Measurements from ENCODE around the gene TOP2A. TPM values are rescaled to one million over a fixed set of nuclear protein-coding genes. Genes with fewer than 3 reads are reported as not detected.

Gene TOP2A
- total RNA-seq, 8 experiments from 2014 or later = 0.36 to 222 (median 9.0) TPM

DNA sequence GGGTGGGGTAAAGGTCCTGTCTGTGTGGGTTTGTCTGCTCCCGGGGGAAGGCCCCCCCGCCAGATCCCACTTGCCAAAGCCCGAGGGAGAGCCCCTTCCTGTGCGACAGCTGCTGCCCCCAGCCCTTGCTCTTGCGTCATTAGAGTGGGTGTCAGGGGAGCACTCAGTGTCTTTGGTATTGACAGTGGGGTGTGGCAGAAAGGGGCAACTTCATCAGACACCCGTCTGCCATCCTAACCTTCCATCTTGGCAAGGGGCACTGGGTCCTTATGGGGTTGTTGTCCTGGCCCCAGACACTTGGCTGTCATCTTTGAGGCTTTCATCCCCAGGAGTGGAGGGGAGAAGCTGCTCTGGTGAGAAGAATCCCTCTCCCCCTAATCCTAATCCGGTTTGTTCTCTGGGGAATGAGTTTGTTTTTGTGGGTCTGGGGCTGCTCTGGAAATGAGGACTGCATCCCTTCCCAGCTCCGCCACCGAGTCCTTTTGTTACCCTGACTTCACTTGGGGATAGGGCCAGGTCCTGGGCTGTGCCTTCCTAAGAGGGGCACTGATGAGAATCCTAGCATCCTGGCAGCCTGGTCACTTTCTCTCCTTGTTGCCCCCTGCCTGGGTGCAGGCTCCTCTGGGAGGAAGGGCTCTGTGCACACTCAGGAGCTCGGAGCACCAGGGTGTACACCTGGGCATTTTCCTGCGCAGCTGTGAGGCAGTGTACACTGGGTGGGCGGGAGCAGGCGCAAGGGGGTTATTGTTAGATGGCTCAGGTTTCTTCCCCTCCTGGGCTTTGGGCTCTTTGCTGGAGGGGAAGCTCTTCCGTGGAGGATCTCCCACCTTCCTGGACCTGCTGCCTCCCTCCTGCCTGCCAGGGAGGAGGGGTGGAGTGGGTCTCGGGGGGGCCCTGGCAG lies 74.2 kb downstream of the TOP2A start:
- Histone ChIP-seq H3K27ac (peak overlapping the region; percentile 93 to 99), H3K4me1 (replicated peaks in 1 of 2) (peaks cover 25 to 27% of the 10 kb centered on the region in 2 donors), H3K4me3 (peak overlapping the region; percentile 60 to 77 (median 65))
- ATAC-seq (replicated peaks in 6 of 8) = no peak
- 0 to 5% (median 2%) methylated on average over 1 to 8 of the region's 15 CpGs; no CpG with 5 or more reads in 6 of the 10 experiments for WGBS, 10 experiments
- in situ Hi-C loops (cut with MboI; ENCODE audit: low pct_unique_long_range_greater_than_20kb in 2 of 9, low sequenced_read_pairs in 9 of 9, unreplicated experiment in 9 of 9) = no loop called here

DNA sequence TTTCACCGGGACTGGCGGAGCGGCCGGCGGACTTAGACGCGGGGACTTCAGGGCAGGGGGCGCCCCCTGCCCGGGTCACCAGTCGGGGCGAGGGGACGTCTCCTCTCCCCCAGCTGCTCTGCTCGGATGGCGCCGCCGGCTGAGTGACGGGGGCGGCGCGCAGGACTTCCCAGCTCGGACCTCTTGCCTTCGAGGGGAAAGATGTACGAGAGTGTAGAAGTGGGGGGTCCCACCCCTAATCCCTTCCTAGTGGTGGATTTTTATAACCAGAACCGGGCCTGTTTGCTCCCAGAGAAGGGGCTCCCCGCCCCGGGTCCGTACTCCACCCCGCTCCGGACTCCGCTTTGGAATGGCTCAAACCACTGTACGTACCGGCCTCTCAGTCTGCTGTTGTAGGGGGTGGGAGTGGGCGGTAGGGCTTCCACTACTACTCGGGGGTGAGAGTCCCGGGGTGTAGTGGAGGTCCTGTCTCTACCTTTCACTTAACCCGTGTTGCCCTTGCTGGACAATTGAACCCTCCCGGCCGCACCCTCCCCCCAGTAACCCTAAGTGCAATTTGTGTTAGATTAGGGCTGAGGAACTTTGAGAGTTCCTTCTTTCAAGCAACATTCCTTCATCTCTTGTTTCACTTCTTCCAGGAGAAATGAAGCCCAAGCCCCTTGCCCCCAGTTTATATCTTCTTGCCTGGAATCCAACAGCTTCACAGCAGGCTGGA lies 75.0 kb downstream of the TOP2A start:
- H3K27ac ChIP-seq = peak overlapping the region; percentile 93 to 99

DNA sequence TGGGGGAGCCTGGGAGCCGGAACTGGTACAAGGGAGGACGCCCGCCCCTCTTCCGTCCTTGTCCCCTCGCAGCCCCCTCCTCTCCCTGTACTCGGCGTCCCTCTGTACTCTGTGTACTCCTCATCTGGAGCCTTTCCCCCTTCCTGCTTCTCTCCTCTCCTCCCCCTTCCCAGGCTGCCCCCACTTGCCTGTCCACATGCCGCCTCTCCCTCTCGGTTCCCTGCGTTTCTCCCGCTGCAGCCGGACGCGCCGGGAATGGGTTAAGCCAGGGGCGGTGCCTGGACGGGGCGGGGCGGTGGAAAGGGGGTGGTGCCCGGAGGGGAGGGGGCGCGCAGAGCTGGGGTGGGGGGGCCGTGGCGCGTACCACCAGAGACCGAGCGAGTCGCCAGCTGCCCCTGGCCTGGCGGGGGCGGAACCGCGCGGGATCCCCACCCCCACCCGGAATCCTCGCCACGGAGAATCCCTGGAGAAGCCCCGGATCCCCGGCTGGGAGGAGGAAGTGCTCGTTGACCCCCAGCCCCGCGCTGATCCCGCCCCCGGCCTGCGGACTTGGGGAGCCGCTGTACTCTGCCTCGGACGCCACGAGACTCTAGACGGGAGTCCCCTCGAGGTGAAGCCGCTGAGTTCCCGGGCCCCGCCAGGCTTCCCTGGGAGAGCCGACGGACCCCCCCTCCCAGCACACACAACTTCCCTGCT lies 75.7 kb downstream of the TOP2A start:
- no CpG with 5 or more reads among the region's 55 CpGs for WGBS, 10 experiments
- Histone ChIP-seq H3K4me1 (replicated peaks in 1 of 2) (peaks cover 11 to 15% of the 10 kb centered on the region in 2 donors), H3K4me3 (peak overlapping the region; percentile 60 to 77 (median 65)), H3K27ac (peak overlapping the region; percentile 93 to 99)
- in situ Hi-C loops (cut with MboI; ENCODE audit: low pct_unique_long_range_greater_than_20kb in 2 of 9, low sequenced_read_pairs in 9 of 9, unreplicated experiment in 9 of 9) = no loop called here
- ATAC-seq (replicated peaks in 6 of 8) = peak in 3 of 8 experiments; percentile 31 to 56 (median 32)

More for the DNA sequence above, 75.0 kb downstream of the TOP2A start:
- Histone ChIP-seq H3K4me1 (replicated peaks in 1 of 2) (peaks cover 18% of the 10 kb centered on the region in 2 donors), H3K4me3 (peak overlapping the region; percentile 60 to 77 (median 65))
- WGBS, 10 experiments = 0 to 5% methylated on average over 1 to 20 of the region's 38 CpGs; no CpG with 5 or more reads in 8 of the 10 experiments
- ATAC-seq (replicated peaks in 6 of 8) = no peak
- in situ Hi-C loops (cut with MboI; ENCODE audit: low pct_unique_long_range_greater_than_20kb in 2 of 9, low sequenced_read_pairs in 9 of 9, unreplicated experiment in 9 of 9) = no loop called here

DNA sequence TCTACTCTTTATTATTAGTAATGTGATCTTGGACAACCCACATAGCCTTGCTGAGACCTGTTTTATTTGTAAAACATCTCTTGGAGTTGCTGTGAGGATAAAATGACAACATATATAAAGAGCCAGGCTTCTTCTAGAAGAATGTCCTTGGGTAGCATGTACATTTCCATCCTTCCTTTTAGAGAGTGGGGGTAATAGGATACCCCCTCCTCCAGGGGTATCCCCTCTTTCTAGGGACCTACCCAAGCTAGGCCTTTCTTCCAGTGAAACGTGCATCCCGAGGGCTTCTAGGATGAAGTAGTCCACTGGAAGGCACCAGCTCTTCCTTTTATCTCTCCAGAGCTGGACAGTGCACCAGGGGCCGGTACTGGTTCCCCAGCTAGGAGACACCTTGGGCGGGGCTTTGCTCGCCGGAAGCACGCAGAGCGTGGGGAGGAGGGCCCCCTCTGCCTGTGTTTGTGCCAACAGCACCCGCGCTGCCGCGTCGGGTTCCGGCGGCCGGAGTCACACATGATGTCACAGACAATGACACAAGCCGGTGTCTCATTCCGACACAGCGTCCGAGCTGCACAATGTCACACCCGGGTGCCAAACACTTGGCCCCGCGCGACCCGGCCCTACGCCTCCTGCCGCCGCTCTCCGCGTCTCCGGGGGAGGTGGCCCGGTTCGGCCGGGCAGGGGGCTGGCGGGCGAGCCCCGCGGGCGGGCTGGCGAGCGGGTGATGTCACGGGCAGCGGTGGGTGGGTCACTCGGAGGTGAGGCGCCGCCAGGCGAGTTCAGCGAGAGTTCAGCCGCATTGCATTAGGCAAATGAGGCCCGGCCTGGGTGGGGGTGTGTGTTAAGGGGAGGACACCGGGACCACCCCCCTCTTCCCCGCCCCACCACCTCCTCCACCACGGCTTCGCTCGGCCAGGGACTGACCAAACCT lies 76.6 kb downstream of the TOP2A start:
- WGBS, 10 experiments = 0 to 2% (median 0%) methylated on average over 3 to 12 of the region's 55 CpGs; no CpG with 5 or more reads in 5 of the 10 experiments
- in situ Hi-C loops (cut with MboI; ENCODE audit: low pct_unique_long_range_greater_than_20kb in 2 of 9, low sequenced_read_pairs in 9 of 9, unreplicated experiment in 9 of 9) = no loop called here
- Histone ChIP-seq H3K4me1 (replicated peaks in 1 of 2) (peaks cover 8 to 11% of the 10 kb centered on the region in 2 donors), H3K4me3 (peak overlapping the region; percentile 60 to 77 (median 65)), H3K27ac (peak overlapping the region; percentile 93 to 99)
- peak; percentile 54 to 79 (median 74) for ATAC-seq (replicated peaks in 6 of 8)

DNA sequence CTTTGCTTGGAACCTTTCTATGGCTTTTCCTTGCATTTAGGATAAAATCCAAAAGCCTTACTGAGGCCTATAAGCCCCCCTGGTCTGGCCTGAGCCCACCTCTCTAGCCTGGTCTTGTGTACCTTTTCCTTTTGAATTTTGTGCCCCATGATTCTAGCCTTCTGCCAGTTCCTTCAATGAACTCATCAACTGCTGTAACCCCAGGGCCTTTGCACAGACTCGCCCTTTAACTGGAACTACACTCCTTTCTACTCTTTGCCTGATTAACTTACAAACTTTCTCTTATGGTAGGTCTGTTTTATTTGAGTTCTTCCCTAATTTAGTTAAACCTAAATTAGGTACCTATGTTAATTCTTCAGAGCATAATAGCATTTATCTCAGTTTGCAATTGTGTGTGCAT lies 77.4 kb downstream of the TOP2A start:
- in situ Hi-C loops (cut with MboI; ENCODE audit: low pct_unique_long_range_greater_than_20kb in 2 of 9, low sequenced_read_pairs in 9 of 9, unreplicated experiment in 9 of 9) = no loop called here
- H3K4me1 ChIP-seq (replicated peaks in 1 of 2) = peaks cover 8 to 13% of the 10 kb centered on the region in 2 donors
- ATAC-seq (replicated peaks in 6 of 8) = no peak
- H3K27ac ChIP-seq = peak overlapping the region; percentile 93 to 99
- 100% methylated on average over 1 of the region's 1 CpG; no CpG with 5 or more reads in 4 of the 10 experiments for WGBS, 10 experiments
- H3K4me3 ChIP-seq = peak overlapping the region in 3 of 5 donors; percentile 60 to 77 (median 65)

DNA sequence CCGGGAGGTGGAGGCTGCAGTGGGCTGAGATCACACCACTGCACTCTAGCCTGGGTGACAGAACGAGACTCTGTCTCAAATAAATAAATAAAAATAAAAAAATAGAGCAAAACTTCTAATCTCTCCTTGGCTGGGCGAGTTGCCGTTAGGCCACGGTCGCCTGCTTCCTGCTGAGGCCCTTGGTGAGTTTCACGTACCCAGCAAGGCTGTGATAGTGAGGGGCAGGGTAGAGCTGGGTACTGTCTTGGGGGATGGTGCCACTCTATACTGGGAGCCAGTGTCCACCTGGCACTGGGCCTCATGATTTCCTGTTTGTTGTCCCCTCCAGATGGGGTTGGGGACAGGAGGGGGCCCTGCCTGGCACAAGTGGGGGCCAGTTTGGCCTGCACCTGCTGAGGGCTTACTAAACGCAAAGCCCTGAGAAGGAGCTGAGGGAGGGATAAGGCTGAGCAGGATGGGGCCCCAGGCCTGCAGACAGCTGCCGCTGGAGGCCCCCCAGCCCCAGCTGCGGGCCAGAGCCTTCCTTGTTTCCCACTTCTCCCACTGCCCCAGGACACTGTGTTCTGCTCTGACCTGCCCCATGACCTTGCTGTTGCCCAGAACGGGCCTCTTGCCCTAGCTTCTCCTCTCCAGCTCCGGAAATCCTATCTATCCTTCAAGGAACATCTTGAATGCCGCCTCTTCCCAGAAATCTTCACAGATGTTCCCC lies 78.6 kb downstream of the TOP2A start:
- WGBS, 10 experiments = 65 to 100% (median 74%) methylated on average over 1 to 10 of the region's 13 CpGs; no CpG with 5 or more reads in 4 of the 10 experiments
- ATAC-seq (replicated peaks in 6 of 8) = no peak
- Histone ChIP-seq H3K27ac (no peak overlapping the region), H3K4me1 (replicated peaks in 1 of 2) (peaks cover 19 to 22% of the 10 kb centered on the region in 2 donors), H3K4me3 (no peak overlapping the region)
- in situ Hi-C loops (cut with MboI; ENCODE audit: low pct_unique_long_range_greater_than_20kb in 2 of 9, low sequenced_read_pairs in 9 of 9, unreplicated experiment in 9 of 9) = no loop called here

Other genes starting within 250 kb of the TOP2A start
- gene RAPGEFL1, start 240.4 kb downstream of the TOP2A start, total RNA-seq = 1 to 10 TPM; 5.3 to 8.0 (median 6.7) TPM
- gene WIPF2, start 198.6 kb downstream of the TOP2A start, total RNA-seq = 10 to 100 TPM in 6 of 8 experiments, 1 to 10 TPM in 2; 7.1 to 16.4 (median 11.5) TPM
- gene CDC6, start 130.0 kb downstream of the TOP2A start, total RNA-seq = 10 to 100 TPM in 3 of 8 experiments, 1 to 10 TPM in 5; 1.7 to 30.9 (median 3.6) TPM
- gene RARA, start 108.7 kb downstream of the TOP2A start, total RNA-seq = 10 to 100 TPM; 28.0 to 45.8 (median 32.9) TPM
- gene GJD3, start 53.2 kb downstream of the TOP2A start, total RNA-seq = 1 to 10 TPM in 3 of 8 experiments, under 1 TPM in 4, not detected in 1; 0.36 to 2.8 (median 0.87) TPM
- 10 to 100 TPM in 3 of 8 experiments, 1 to 10 TPM in 5; 2.8 to 52.0 (median 7.9) TPM for gene IGFBP4, start 25.6 kb upstream of the TOP2A start, total RNA-seq
- 1 to 10 TPM in 1 of 8 experiments, under 1 TPM in 6, not detected in 1; 0.08 to 1.0 (median 0.15) TPM for gene TNS4, start 83.7 kb upstream of the TOP2A start, total RNA-seq
- 1 to 10 TPM in 1 of 8 experiments, under 1 TPM in 6, not detected in 1; 0.32 to 1.6 (median 0.50) TPM for gene CCR7, start 147.6 kb upstream of the TOP2A start, total RNA-seq
- 100 to 1,000 TPM in 7 of 8 experiments, 10 to 100 TPM in 1; 81.3 to 216 (median 133) TPM for gene SMARCE1, start 229.9 kb upstream of the TOP2A start, total RNA-seq
- 1 to 10 TPM in 5 of 8 experiments, under 1 TPM in 2, not detected in 1; 0.67 to 1.7 (median 1.3) TPM for gene KRT222, start 247.3 kb upstream of the TOP2A start, total RNA-seq

Measured in motor neuron (in vitro differentiated cells).